Measurements from ENCODE around the gene VGLL3. TPM values are rescaled to one million over a fixed set of nuclear protein-coding genes. Genes with fewer than 3 reads are reported as not detected.

VGLL3 gene
- total RNA-seq, 1 experiment from 2014 or later: 40.0 TPM

DNA sequence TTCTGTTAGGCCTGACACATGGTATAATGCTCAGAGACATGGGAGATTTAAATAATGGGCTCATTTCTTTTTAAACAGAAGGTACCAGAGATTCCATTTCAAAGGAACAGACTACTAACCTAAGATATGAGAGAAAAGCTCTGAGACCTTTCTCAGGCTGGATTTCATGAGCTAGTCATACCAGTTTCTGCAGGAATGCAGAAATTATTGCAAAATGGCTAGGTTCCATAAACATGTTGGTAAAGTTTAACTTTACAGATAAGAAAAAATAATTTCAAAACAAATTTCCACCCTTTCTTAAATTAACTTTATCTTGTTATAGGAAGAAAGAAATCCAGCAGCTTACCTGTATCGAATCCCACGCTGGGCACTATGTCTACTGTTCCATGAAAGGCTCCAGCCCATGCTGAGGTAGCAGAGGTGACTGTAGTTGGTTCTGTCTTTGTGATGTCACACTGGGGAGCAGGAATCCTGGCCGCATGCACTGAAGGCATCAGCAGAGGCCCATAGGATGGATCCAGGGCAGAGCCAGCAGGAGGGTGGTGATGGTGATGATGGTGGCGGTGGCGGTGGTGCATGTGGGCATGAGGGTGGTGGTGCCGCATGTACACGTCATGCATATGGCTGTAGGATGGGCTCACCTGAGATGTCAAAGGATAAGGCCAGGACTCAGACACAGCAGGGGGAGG, 22.6 kb downstream of the VGLL3 start:
- TF ChIP-seq, protein P1, sequence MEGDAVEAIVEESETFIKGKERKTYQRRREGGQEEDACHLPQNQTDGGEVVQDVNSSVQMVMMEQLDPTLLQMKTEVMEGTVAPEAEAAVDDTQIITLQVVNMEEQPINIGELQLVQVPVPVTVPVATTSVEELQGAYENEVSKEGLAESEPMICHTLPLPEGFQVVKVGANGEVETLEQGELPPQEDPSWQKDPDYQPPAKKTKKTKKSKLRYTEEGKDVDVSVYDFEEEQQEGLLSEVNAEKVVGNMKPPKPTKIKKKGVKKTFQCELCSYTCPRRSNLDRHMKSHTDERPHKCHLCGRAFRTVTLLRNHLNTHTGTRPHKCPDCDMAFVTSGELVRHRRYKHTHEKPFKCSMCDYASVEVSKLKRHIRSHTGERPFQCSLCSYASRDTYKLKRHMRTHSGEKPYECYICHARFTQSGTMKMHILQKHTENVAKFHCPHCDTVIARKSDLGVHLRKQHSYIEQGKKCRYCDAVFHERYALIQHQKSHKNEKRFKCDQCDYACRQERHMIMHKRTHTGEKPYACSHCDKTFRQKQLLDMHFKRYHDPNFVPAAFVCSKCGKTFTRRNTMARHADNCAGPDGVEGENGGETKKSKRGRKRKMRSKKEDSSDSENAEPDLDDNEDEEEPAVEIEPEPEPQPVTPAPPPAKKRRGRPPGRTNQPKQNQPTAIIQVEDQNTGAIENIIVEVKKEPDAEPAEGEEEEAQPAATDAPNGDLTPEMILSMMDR (IDR thresholded peaks at IDR 0.05; ENCODE audit: unreplicated experiment): no peak
- no TSS peak for BruUV-seq (replicated peaks)
- Mint-ChIP-seq H3K4me3 (ENCODE audit: low read depth, unreplicated experiment) (peak overlapping the region; percentile 39), H3K36me3 (ENCODE audit: insufficient read depth, unreplicated experiment) (peaks cover 40% of the 10 kb centered on the region), H3K9me3 (ENCODE audit: low read depth, unreplicated experiment) (peaks cover 3% of the 10 kb centered on the region), H3K27ac (ENCODE audit: unreplicated experiment) (peak overlapping the region; percentile 81), H3K27me3 (ENCODE audit: unreplicated experiment) (no peaks in the 10 kb centered on the region), H3K4me1 (ENCODE audit: low read depth, unreplicated experiment) (peaks cover 69% of the 10 kb centered on the region)
- DNase-seq: peak; percentile 26
- intact Hi-C loops (cut with micrococcal nuclease; ENCODE audit: unreplicated experiment): loop anchor here (1.0 to 2.0 kb wide), 2 partner anchors 114 to 181 kb away; no protein-coding TSS in a partner anchor
- CTCF ChIA-PET: interaction anchor here (0.8 to 1.4 kb wide), 5 partner anchors 9 to 181 kb away, joined by 3 to 4 read pairs (median 3); no protein-coding TSS in a partner anchor

DNA sequence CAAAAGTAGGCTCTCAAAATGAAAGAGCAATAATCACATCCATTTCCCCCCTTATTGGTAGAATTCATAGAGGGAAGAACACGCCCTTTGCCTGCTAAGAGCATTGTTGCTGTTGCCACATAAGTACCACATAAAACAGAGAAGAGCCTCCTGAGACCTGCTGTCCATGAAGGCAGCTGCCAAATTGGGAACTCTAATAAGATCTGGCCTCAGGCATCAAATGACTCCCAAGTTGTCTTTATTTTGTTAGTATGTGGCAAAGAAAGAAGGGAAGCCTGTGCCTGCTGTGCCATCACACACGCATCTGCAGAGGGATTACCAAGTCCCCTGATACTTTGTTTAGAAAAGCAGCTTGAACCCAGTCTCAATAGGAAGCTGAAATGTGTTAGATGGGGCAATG, 23.9 kb downstream of the VGLL3 start:
- Mint-ChIP-seq H3K9me3 (ENCODE audit: low read depth, unreplicated experiment) (peaks cover 3% of the 10 kb centered on the region), H3K36me3 (ENCODE audit: insufficient read depth, unreplicated experiment) (peaks cover 40% of the 10 kb centered on the region), H3K27me3 (ENCODE audit: unreplicated experiment) (no peaks in the 10 kb centered on the region), H3K27ac (ENCODE audit: unreplicated experiment) (peak overlapping the region; percentile 81), H3K4me3 (ENCODE audit: low read depth, unreplicated experiment) (peak overlapping the region; percentile 38), H3K4me1 (ENCODE audit: low read depth, unreplicated experiment) (peaks cover 77% of the 10 kb centered on the region)
- TF ChIP-seq, protein P1 (IDR thresholded peaks at IDR 0.05; ENCODE audit: unreplicated experiment): no peak
- intact Hi-C loops (cut with micrococcal nuclease; ENCODE audit: unreplicated experiment): no loop called here
- DNase-seq: no peak
- CTCF ChIA-PET: interaction anchor here (1.2 kb wide), 1 partner anchor 9 kb away, joined by 3 read pairs; no protein-coding TSS in a partner anchor
- BruUV-seq (replicated peaks): no TSS peak

DNA sequence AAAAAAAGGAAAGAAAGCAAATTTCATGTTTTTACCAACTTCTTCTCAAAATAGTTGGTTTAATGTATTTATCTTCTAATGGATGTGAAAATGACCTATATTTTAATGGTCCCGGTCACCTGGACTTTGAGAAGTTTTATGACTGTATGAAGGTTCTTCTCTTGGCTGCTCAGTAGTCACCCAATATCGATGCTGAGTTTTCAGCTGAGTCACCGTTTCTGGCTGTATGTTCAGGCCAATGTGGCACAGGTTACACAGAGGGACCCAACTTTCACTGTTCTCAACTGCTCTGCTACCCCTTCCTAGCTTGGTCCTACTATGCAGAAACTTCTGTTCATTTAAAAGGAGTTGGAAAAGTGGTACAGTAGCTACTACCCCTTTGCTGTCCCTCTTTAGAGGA, 25.8 kb downstream of the VGLL3 start:
- Mint-ChIP-seq H3K27ac (ENCODE audit: unreplicated experiment) (no peak overlapping the region), H3K4me1 (ENCODE audit: low read depth, unreplicated experiment) (peaks cover 75% of the 10 kb centered on the region), H3K4me3 (ENCODE audit: low read depth, unreplicated experiment) (no peak overlapping the region), H3K9me3 (ENCODE audit: low read depth, unreplicated experiment) (peaks cover 3% of the 10 kb centered on the region), H3K27me3 (ENCODE audit: unreplicated experiment) (no peaks in the 10 kb centered on the region), H3K36me3 (ENCODE audit: insufficient read depth, unreplicated experiment) (peaks cover 43% of the 10 kb centered on the region)
- no peak for DNase-seq
- TF ChIP-seq, protein P1 (IDR thresholded peaks at IDR 0.05; ENCODE audit: unreplicated experiment): no peak
- CTCF ChIA-PET: no interaction called here
- BruUV-seq (replicated peaks): no TSS peak
- intact Hi-C loops (cut with micrococcal nuclease; ENCODE audit: unreplicated experiment): no loop called here

DNA sequence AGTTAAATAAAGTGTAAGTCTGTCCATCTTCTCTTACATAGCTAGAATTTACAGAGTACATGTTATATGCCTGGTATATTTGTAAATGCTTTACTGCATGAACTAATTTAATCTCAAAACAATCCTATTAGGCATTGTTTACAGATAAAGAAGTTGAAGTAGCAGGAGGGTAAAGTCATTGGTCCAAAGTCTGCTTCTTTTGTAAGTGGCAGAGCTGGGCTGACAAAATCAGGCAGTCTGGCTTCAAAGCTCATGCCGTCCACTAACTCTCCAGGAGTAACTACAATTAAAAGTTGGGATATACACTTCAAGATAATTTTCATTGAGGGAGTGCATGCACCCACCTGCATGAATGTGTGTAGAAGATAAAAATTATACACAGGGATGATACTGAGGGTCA, 27.3 kb downstream of the VGLL3 start:
- TF ChIP-seq, protein P1 (IDR thresholded peaks at IDR 0.05; ENCODE audit: unreplicated experiment): no peak
- peaks cover 3% of the 10 kb centered on the region for H3K9me3 Mint-ChIP-seq (ENCODE audit: low read depth, unreplicated experiment)
- no peak for DNase-seq
- CTCF ChIA-PET: interaction anchor here (1.1 kb wide), 1 partner anchor 17 kb away, joined by 4 read pairs; no protein-coding TSS in a partner anchor
- no peaks in the 10 kb centered on the region for H3K27me3 Mint-ChIP-seq (ENCODE audit: unreplicated experiment)
- peaks cover 29% of the 10 kb centered on the region for H3K36me3 Mint-ChIP-seq (ENCODE audit: insufficient read depth, unreplicated experiment)
- peaks cover 68% of the 10 kb centered on the region for H3K4me1 Mint-ChIP-seq (ENCODE audit: low read depth, unreplicated experiment)
- no TSS peak for BruUV-seq (replicated peaks)
- intact Hi-C loops (cut with micrococcal nuclease; ENCODE audit: unreplicated experiment): no loop called here
- no peak overlapping the region for H3K4me3 Mint-ChIP-seq (ENCODE audit: low read depth, unreplicated experiment)
- H3K27ac Mint-ChIP-seq (ENCODE audit: unreplicated experiment): no peak overlapping the region

Measured in Calu3 (cell line).